ENCODE data around the gene CACNG8. TPM values are rescaled to one million over a fixed set of nuclear protein-coding genes. Genes with fewer than 3 reads are reported as not detected.
A peak's percentile ranks its signal among the peaks of the same experiment; 100 is the strongest.

Gene CACNG8
- total RNA-seq, 6 experiments from 2014 or later: 0.09 to 0.48 (median 0.26) TPM

DNA sequence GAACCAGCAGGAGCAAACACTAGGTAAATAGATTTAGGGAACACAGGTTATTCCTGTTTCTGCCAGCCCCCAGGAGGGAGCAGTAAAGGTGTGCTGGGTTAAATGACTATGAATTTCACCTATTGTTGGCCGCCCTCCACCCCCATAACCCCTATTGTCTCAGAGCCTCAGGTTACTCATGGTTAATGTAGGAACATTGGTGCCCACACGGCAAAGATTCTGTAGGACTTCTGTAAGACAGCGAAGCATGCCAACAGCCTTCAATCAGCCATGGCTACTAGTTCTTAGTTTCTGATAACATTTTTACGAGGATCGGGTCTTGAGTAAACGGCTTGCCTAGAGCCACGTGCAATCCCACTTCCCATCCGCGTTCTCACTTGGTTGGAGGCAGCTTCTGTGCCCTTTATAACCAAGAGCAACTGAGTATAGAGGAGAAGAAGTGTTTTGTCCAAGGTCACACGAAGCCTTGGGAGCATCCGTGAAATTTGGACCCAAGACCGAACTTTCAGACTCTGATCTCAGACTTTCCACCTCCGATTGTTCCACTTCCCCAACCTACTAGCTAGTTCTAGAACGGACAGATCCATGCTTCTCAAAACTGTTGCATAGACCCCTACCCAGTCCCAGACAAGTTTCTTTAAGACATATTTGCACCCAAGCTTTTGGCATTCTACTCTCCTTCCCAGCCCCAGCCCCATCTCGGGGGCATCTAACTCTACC, 5.1 kb upstream of the CACNG8 start:
- Mint-ChIP-seq H3K27me3 (ENCODE audit: insufficient read depth) (peaks cover 61% of the 10 kb centered on the region), H3K4me1 (ENCODE audit: low read depth) (peaks cover 14% of the 10 kb centered on the region), H3K36me3 (ENCODE audit: low read depth) (no peaks in the 10 kb centered on the region; the same call in 1 of the 2 replicates), H3K4me3 (no peak overlapping the region), H3K9me3 (no peaks in the 10 kb centered on the region), H3K27ac (no peak overlapping the region)
- DNase-seq: no peak
- TF ChIP-seq, protein P1, sequence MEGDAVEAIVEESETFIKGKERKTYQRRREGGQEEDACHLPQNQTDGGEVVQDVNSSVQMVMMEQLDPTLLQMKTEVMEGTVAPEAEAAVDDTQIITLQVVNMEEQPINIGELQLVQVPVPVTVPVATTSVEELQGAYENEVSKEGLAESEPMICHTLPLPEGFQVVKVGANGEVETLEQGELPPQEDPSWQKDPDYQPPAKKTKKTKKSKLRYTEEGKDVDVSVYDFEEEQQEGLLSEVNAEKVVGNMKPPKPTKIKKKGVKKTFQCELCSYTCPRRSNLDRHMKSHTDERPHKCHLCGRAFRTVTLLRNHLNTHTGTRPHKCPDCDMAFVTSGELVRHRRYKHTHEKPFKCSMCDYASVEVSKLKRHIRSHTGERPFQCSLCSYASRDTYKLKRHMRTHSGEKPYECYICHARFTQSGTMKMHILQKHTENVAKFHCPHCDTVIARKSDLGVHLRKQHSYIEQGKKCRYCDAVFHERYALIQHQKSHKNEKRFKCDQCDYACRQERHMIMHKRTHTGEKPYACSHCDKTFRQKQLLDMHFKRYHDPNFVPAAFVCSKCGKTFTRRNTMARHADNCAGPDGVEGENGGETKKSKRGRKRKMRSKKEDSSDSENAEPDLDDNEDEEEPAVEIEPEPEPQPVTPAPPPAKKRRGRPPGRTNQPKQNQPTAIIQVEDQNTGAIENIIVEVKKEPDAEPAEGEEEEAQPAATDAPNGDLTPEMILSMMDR (IDR thresholded peaks at IDR 0.05): no peak

DNA sequence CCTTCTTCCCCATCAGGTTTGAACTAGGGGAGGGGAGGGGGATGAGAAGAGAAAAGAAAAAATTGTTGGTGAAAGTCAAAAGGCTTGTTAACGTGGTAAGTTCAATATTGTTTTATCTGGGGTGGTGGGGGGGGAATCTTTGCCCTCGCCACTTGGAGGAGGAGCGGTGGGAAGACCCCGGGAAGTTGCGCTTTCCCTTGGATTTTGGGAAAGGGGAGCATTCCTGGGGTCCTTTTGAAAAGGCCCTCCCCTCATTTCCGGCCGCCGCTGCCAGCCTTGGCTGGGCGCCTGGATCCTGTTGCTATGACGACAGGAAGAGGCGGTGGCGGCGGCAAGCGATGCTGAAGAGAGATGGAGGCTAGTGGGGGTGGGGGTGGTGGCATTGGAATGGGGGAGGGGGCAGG, 4.6 kb upstream of the CACNG8 start:
- H3K9me3 Mint-ChIP-seq: no peaks in the 10 kb centered on the region
- H3K36me3 Mint-ChIP-seq (ENCODE audit: low read depth): no peaks in the 10 kb centered on the region; the same call in 1 of the 2 replicates
- peaks cover 61% of the 10 kb centered on the region for H3K27me3 Mint-ChIP-seq (ENCODE audit: insufficient read depth)

DNA sequence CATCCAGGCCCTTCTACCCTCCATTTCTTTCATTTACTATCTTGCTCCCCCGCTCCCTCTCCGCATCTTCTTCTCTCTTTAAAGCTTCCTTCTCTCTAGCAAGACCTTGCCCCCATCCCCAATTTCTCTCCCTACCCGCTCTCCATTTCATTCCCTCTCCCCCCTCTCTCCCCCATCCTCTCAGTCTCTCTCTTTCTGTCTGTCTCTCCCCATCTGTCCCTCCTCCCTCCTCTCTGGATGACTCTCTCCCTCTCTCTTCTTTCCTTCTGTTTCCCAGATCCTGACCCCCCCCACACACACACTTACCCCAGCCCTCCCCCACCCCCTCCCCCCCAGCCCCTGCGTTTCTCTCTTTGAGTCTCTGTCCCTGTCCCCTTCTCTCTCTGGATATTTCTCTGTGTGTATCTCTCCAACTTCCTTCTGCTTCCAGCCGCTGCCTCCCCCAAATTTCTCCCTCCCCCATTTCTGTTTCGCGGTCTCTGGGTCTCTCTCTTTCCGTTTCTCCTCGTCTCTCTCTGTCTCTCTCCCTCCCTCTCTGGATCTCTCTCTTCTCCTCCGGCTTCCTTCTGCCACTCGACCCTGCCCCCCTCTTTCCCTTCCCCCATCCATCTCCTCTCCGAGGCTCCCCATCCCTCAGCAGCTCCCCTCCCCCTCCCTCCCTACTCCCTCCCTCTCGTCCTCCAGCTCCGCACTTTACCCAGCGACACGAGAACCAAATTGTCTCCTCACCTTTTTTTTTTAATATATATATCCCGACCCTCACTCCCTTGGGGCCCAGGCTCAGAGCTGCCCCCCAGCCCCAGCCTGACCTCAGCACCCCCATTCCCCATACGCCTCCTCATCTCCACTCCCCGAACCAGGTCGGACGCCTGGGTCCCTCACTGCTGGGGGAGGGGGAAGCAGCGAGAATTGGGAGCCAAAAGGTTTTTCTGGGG, 3.6 kb upstream of the CACNG8 start:
- Mint-ChIP-seq H3K27me3 (ENCODE audit: insufficient read depth) (peaks cover 64% of the 10 kb centered on the region), H3K36me3 (ENCODE audit: low read depth) (no peaks in the 10 kb centered on the region; the same call in 1 of the 2 replicates), H3K27ac (no peak overlapping the region), H3K4me3 (no peak overlapping the region), H3K4me1 (ENCODE audit: low read depth) (peaks cover 14% of the 10 kb centered on the region), H3K9me3 (no peaks in the 10 kb centered on the region)
- TF ChIP-seq, protein P1 (IDR thresholded peaks at IDR 0.05): no peak
- no peak for DNase-seq

More for the DNA sequence above, 4.6 kb upstream of the CACNG8 start:
- TF ChIP-seq, protein P1 (IDR thresholded peaks at IDR 0.05): no peak
- no peak for DNase-seq
- Mint-ChIP-seq H3K4me1 (ENCODE audit: low read depth) (peaks cover 14% of the 10 kb centered on the region), H3K4me3 (no peak overlapping the region), H3K27ac (no peak overlapping the region)

DNA sequence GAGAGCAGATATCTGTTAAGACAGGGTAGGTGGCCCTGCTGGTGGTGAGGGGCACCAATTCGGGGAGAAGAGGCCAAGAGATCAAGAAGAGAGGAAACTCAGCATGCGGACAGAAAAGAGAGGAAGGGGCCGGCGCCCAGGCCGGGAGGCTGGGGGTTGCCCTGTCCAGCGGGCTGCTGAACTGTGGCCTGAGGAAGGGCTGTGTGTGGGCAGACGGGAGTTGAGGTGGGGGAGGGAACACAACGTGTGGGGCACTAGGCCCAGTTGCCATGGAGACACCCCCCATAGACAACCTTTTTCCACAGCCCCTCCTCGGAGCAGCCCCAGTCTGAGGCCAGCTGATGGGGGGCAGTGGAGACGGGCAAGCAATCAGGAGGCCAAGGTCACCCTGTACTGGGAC, 2.5 kb upstream of the CACNG8 start:
- peaks cover 67% of the 10 kb centered on the region for H3K27me3 Mint-ChIP-seq (ENCODE audit: insufficient read depth)
- H3K4me3 Mint-ChIP-seq: no peak overlapping the region; the same call in 1 of the 2 replicates
- H3K27ac Mint-ChIP-seq: no peak overlapping the region
- H3K9me3 Mint-ChIP-seq: no peaks in the 10 kb centered on the region
- no peak for DNase-seq
- no peaks in the 10 kb centered on the region; the same call in 1 of the 2 replicates for H3K36me3 Mint-ChIP-seq (ENCODE audit: low read depth)
- peaks cover 22% of the 10 kb centered on the region for H3K4me1 Mint-ChIP-seq (ENCODE audit: low read depth)
- TF ChIP-seq, protein P1 (IDR thresholded peaks at IDR 0.05): no peak

DNA sequence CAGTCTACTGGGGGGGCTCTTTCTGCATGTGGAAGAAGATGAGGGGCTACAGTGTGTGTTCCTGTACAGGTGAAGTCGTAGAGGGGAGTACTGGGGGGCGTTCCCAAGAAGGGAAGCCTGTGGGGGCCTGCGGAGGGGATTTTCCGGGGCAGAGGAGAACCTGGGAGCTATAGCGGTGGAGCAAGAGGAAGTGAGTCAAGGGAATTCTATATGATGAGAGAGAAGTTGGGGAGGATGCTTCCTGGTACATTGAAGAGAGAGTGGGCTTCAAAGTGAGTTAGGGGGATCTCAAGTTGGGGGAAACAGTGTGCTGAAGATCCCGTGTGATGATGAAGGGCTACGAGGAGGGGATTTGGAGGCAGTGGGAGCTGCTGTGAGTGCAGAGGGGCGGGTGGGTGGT, 1.9 kb upstream of the CACNG8 start:
- TF ChIP-seq, protein P1 (IDR thresholded peaks at IDR 0.05): no peak
- Mint-ChIP-seq H3K27ac (no peak overlapping the region), H3K4me1 (ENCODE audit: low read depth) (peaks cover 25% of the 10 kb centered on the region), H3K9me3 (no peaks in the 10 kb centered on the region), H3K4me3 (peak overlapping the region; percentile 1; the same call in 1 of the 2 replicates), H3K27me3 (ENCODE audit: insufficient read depth) (peaks cover 65% of the 10 kb centered on the region), H3K36me3 (ENCODE audit: low read depth) (no peaks in the 10 kb centered on the region; the same call in 1 of the 2 replicates)
- DNase-seq: no peak
